Hematopoietic multipotent progenitor cell (in vitro differentiated cells): ENCODE results near the gene TMEM181. TPM values are rescaled to one million over a fixed set of nuclear protein-coding genes. Genes with fewer than 3 reads are reported as not detected.
"Not testable (repeated sequence)": the region's sequence is repeated elsewhere in the genome, so short reads cannot be mapped to it uniquely, and the experiment has no call there.

Experiments used
- DNase-seq, 3 donors: peaks; one replicate each; pipeline ENCODE4 v3.0.0-alpha.2; 2011 to 2015; ENCODE audit warnings: low read depth in 2 of 3, low spot score in 2 of 3
- total RNA-seq: library from RNA; depleted of rRNA; stranded (reverse); fragments of >200 nt; gene quantifications from one replicate; pipeline ENCODE4 v1.2.3, GENCODE V29; 2012

The TMEM181 gene
- total RNA-seq, 1 donor = 14.3 TPM

GRCh38 chr6:158591134-158591809 is 31.4 kb downstream of the TMEM181 start:
- no peak for DNase-seq

DNA sequence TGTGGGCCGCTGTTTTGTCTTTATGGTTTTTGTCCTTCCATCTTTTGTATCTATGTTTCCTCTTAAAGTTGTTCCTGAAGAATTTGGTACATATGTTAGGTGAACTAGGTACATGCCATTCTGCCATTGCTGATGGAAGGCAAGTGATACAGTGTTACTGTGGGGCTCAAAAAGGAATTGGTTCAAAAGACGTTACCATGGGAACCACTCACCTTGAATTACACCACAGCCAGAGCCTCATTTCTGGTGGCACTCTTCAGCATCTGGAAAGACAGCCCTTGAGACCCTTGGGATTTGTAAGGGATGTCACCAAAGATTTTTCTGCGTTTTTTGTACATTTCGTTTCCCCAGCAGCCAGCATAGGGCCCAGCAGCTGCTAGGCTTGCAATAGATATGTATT is 31.9 kb downstream of the TMEM181 start:
- DNase-seq = no peak

DNA sequence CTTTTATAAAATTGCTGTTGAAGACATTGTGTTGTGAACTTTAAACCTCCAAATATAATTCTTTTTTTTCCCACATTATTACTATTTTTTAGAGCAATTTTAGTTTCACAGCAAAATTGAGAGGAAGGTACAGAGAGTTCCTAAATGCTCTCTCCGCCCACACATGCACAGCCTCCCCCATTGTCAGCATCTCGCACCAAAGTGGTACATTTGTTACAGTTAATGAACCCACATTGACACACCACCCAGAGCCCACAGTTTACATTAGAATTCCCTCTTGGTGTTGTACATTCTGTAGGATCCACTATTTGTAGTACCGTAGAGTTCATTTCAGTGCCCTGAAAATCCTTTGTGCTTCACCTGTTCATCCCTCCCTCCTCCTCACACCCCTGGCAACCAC is 33.8 kb downstream of the TMEM181 start:
- DNase-seq = no peak

DNA sequence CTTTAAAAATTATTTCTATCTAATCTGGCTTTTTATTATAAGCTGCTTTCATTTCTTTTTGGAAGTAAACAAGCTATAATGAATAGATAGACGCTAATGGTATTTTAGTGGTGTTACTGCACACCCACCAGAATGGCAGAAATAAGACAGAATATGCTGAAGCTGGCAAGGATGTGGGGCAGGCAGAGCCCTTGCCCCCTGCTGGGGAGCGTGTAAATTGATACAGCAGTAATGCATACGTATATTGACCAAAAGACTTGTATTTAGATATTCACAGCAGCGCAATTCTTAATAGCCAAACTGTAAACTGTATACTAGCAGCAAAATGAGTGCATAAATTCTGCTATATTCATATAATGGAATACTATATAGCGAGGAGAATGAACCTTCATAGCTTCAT is 35.3 kb downstream of the TMEM181 start:
- DNase-seq = peak in 2 of 3 donors; percentile 34 to 57

DNA sequence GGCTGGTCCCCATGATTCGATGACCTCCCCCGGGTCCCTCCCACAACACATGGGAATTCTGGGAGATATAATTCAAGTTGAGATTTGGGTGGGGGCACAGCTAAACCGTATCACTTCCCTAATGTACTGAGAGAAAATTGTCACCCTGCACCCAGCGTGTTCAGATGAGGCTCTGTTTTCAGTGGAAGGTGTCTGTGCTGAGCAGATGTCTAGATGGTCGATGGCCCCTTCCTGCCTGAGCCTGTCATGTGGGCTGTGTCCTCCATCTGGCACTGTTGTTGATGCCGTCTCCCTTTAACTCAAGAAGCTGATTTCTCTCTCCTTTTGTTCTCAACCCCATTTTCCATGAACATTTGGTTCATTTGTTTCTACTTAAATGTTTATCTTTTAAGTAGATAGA is 37.0 kb downstream of the TMEM181 start:
- no peak for DNase-seq

DNA sequence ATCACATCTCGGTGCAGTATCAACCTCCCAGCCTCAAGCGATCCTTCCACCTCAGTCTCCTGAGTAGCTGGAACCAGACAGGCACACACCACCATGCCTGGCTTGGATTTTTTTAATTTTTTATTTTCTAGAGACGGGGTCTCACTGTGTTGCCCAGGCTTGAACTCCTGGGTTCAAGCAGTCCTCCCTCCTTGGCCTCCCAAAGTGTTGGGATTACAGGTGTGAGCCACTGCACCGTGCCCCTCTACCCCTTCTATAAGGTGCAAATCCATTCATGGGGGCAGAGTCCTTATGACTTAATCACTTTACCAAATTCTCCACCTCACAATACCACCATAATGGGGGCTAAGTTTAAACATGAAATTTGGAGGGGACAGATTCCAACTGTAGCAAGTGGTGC is 37.7 kb downstream of the TMEM181 start:
- no peak for DNase-seq

- DNase-seq = no peak
Observed at GRCh38 chr6:158599635-158600034, 39.7 kb downstream of the TMEM181 start.

- DNase-seq = no peak
Observed at GRCh38 chr6:158603261-158604047, 43.6 kb downstream of the TMEM181 start.

DNA sequence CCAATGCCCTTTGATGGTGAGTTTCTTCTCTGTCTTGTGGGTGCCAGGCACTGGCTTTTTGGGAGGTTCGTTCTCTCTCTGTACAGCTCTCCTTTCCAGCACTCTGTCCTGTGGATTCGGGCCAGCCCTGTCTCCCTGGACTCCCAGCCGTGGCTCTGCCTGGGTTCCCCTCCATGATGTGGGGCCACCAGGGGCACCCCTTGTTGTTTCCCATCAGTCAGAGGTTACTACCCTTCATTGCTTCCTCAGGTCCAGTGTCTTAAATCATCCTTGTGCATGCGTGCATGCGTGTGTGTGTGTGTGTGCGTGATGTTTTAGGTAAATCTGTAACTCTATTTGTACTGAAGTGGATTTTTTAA is 44.1 kb downstream of the TMEM181 start:
- DNase-seq = no peak

DNA sequence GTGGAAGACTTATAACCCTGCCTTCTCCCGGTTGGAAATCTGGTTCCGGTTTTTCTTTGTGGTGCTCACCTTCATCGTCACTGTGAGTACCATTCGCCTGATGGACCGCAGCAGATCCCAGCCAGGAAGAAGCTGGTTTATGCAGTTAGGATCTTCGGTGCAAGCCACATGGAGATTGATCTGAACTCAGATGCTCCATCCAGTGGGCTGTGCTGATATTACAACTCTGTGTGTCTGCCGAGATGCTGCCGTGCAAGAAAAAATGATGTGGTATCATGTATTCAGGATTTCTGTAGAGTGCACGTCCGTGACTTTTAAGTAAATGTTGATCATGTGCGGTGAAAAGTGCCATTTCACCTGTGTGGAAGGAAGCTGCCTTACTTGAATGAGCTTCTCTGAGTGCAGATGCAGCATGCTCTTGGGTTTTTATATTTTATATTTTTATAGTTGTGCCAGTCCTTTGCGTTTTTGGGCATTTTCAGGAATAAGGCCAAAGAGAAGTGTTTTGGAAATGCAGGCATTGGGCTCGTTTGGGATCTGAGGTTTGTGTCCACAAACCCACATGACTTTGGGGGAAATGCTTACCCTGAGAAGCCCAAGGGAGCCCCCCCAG is 45.5 kb downstream of the TMEM181 start:
- peak; percentile 14 to 80 (median 49) for DNase-seq

GRCh38 chr6:158606011-158606410 is 46.1 kb downstream of the TMEM181 start:
- not testable (repeated sequence) for DNase-seq

DNA sequence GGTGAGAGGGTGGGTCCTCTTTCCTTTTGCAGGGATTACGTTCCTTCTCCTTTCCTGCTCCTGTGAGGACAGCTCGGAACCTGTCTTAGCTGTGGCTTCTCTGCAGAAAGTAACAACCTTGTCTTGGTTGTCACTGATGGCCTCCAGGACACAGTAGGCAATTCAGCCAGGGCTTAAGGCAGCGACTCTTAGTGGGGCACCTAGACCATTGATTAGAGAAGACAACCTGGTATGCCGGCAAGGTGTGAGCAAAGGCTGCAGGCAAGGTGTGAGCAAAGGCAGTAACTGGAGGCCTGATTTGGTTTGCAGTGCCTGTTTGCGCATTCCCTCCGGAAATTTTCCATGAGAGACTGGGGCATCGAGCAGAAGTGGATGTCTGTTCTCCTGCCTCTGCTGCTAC is 47.0 kb downstream of the TMEM181 start:
- no peak for DNase-seq

GRCh38 chr6:158607411-158608170 is 47.7 kb downstream of the TMEM181 start:
- no peak for DNase-seq

GRCh38 chr6:158608221-158608620 is 48.3 kb downstream of the TMEM181 start:
- DNase-seq = no peak

GRCh38 chr6:158609455-158610155 is 49.7 kb downstream of the TMEM181 start:
- no peak for DNase-seq

GRCh38 chr6:158610319-158610968 is 50.6 kb downstream of the TMEM181 start:
- no peak for DNase-seq

DNA sequence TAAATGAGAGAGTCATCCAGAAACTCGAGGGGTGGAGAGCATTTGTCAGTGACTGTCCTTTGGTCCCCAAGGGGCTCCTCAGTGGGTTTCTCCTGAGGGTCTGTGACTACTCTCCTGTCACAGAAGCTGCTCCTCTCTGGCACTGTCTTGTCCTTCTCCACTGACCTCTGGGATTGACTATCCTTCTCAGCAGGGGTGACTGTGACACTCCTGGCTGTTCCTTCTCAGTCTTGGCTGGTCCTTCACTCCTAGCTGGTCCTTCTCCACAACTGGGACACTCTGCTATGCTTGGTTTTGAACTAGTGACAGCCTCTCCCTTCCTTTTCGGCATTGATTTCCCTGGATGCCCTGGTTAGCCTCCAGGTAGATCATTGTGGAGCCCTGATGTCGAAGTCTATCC is 51.1 kb downstream of the TMEM181 start:
- no peak for DNase-seq

DNA sequence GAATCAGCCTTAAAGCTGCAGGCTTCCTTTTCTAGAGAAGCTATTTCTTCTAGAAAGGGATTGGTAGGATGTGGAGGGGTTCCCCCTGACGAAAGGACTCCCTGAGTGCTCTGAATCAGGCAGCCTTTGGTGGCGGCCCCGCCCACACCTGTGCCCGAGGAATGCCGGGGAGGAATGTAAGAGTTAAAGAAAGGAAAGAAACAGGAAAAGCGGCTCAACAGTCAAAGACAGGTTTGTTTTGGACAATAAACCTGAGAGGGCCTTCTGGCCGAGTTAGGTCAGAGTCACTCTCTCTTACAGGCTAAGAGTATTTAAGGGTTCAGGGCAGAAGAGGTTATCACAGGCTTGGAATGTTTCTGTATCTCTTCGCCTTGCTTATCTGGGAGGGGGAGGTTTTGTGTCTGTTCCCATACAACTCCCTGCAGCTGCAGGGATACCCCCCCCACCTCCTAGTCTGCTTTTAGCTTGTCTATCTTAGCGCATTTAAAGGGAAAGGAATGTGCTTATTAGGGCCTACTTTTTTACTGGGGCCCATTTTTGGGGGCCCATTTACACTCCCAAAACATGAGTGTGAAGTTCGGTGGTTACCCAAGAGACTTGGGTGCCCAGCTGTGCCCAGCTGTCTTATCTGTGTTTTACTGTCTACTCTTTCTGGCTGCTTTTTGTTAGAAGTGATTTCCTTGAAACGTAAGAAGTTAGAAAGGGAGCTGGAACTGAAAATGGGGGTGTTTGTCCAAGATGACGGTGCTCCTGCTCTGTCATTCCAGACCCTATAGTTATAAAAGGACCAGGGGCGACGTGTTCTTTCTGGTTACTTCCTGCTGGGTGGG is 51.9 kb downstream of the TMEM181 start:
- no peak for DNase-seq

- DNase-seq = not testable (repeated sequence)
Observed at GRCh38 chr6:158614606-158615005, 54.7 kb downstream of the TMEM181 start.
